GM18526 (cell line): ENCODE data around the gene ACCS.

Experiments used
- POLR2A ChIP-seq: IDR thresholded peaks from 3 replicates; pipeline ENCODE4 v1.6.1; 2011; ENCODE audit not compliant: insufficient read length; ENCODE audit errors: extremely low read depth

The ACCS gene

DNA sequence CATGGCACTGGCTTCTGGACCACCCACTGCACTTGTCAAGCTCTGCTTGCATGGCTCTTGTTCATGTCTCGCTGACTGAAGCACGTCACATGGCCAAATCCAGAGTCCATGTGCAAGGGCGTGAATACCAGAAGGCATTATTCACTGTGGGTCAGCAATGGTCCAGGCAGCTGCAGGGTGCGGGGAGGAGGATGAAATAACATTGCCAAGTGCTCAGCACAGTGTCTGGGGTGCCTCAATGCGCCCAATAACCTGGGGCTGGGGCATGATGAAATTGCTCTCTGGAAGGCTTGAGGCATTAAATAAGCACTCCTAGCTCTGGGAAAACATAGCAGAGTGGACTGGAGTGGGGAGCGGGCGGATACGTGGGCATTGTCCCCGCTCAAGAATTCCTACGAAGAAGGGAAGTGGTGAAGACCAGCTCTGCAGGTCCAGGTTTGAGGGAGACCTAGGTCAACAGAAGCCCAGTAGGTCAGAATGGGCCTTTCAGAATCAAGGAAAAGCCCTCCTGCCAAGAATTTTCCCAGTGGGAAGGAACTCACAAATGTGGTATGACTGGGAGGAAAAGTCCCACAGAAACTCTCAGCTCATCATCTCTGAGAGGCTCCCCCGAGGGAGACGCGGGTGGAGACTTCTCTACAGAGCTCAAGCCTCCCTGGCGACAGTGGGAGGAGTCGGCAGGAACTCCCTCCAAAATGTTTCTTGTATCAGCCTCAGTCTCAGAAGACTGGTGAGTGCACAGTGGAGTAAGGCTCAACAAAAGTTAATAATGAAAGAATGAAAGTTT, 33.6 kb upstream of the ACCS start:
- TF ChIP-seq POLR2A, result no peak

DNA sequence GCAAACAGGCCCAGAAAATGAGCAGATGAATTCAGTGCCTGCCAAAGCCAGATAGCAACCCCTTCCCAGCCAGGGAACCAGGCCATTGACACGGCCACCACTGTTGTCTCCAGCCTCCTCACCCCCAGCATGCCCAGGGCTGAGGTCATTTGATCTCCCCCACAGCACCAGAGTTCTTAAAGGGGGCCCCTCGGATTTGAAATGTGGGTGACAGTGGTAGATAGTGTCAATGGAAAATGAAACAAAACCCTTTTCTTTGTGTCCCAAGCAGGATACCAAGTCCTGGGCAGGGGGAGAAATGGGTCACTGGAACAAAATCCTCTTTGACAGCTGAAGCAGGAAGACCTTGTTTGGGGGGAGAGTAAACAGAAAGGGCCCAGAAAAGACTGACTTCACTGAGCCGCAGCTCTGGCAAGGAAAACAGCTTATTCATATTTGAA, 32.6 kb upstream of the ACCS start:
- no peak for TF ChIP-seq POLR2A

DNA sequence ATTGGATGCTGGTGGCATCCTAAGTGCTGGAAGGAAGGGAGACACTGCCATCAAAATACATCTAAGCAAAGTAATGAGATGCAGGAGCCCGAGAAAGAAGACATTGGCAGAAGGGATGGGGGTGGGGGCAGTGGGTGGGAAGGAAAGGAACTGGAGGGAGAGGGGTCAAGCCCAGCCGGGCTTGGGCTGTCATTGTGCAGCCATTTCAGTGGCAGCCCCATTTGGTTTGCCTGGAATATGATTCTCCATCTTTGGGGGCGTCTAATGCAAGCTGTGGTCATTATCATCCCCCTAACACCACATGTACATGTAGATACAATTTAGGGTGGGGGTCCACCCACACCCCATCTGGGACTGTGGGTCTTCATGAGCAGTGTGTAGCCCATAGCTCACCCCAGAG, 32.2 kb upstream of the ACCS start:
- no peak for TF ChIP-seq POLR2A

DNA sequence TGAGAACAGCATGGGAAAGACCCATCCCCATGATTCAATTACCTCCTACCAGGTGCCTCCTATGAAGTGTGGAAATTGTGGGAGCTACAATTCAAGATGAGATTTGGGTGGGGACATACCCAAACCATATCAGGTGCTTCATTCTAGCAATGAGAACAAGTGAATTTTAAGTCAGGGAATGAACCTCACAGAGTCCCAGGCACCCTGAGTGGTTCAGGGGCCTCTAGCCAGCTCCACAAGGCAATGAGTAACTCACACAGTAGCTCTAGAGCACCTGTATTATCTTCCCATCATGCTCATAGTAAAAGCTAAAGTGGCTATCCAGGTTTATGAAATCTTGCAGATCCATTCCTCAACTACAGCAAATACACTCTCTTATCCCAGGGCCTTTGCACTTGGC, 31.4 kb upstream of the ACCS start:
- TF ChIP-seq POLR2A, result no peak

DNA sequence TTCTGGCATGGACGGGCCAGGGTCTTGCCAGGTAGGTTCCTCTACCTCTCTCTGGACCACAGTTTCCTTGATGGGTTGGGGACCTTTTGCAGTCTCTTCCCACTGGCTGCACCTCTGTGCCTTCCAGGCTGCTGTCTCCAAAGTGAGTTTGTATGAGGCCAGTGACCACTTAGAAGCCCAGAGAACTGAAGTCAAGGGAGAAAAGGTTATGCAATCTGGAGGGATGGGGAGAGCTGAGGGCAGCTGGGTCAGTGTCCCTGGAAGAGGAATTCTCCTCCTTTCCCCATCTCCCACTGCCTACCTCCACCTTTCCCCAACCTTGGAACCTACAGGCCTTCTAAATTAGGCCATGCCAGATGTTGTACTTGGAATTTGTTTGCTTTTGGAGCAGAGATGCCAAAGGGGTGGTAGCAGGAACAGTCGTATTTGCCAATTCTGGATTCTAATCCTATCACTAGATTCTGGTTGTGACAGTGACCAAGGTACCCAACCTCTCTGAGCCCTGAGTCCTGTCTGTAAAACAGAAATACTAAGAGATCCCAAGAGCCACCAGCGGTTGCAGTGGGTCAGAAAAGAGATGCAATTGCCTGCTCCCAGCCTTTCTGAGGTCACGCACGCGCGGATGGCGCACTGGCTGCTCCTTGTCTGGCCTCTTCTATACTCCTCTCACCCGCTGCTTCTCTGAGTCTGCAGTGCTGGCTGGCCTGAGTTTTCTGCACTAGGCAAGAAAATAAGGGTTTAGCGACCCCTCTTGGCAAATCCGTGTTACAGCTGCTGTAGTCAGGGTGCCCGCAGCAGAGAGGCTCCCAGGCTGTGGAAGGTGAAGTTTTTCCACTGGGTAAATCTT, 29.0 kb upstream of the ACCS start:
- TF ChIP-seq POLR2A, result no peak

DNA sequence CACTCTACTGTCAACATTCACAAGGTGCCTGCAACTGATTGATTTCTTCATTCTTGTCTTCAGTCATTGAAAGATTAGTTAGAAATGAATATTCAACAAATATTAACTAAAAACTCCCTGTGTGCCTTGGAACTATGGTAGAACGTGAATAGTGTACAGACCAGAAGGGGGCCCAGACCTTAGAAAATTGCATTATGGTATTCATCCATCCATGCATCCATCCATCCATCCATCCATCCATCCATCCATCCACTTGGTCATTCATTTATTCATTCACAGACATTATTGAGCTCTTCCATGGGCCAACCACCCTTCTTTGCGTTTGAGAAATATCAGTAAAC, 28.4 kb upstream of the ACCS start:
- TF ChIP-seq POLR2A, result no peak

DNA sequence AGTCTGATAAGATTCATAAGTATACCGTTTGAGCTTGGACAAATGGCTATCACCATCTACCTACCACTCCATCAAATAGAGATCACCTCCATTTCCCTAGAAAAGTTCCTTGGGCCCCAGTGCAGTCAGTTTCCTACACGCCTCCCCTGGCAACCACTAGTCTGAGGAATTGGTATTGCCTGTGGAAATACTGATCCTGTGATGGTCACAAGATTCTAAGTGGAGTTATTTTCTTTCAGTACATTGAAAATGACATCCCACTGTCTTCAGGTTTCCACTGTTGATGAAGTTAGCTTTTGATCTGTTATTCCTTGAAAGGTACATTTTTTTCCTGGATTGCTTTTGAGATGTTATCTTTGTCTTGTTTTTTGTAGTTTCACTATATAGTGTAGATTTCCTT, 22.9 kb upstream of the ACCS start:
- no peak for TF ChIP-seq POLR2A

DNA sequence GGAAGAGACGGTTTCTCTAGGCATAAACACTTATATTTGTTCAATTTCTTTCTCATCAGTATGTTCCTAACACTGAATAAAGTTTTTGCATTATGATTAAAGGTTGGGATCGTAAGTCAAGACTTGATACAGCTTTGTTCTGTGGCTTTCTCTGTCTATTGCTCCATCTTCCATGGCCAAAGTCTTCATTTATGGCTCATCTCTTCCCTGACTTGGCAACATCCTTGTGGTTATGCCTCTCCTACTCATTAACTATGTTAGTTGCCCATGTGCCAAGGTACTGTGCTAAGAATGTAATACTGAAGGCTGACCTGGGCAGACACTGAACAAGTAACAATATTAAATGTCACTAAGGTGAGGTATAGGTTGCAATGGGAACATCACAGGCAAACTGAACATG, 19.9 kb upstream of the ACCS start:
- TF ChIP-seq POLR2A, result no peak

DNA sequence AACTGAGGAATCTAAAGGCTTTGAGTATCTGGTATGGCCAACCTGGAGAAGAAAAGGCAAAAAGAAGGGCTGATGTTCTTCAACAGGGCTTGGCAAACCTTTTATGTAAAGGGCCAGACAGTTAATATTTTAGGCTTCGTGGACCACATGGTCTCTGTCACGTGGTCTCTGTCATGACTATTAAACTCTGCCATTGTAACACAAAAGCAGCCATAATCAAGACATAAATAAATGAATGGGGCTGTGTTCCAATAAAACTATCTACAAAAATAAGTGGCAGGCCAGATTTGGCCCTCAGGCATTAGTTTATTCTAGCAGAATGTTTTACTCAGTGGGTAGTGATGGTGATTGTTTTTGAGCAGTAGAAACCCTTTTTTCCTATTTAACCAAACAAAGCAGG, 18.8 kb upstream of the ACCS start:
- no peak for TF ChIP-seq POLR2A

DNA sequence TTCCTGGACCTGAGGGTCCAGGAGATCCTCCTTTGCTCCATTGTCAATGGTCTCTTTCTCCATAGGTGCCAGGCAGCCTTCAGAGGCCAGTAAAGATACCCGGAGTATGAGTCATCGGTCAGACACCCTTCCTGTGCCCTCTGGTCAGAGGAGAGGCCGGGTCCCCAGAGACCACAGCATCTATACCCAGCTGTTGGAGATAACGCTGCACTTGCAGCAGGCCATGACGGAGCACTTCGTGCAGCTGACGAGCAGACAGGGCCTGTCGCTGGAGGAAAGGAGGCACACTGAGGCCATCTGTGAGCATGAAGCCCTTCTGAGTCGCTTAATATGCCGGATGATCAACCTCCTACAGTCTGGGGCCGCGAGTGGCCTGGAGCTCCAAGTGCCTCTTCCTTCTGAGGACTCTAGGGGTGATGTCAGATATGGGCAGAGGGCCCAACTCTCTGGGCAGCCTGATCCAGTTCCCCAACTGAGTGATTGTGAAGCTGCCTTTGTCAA, 18.1 kb upstream of the ACCS start, which contains the start of gene ACCSL:
Gene ACCSL (plus strand): TSS at position 51 of the 501 bp plus-strand sequence. CDS start 56 bp downstream, at position 107.
- no peak for TF ChIP-seq POLR2A

DNA sequence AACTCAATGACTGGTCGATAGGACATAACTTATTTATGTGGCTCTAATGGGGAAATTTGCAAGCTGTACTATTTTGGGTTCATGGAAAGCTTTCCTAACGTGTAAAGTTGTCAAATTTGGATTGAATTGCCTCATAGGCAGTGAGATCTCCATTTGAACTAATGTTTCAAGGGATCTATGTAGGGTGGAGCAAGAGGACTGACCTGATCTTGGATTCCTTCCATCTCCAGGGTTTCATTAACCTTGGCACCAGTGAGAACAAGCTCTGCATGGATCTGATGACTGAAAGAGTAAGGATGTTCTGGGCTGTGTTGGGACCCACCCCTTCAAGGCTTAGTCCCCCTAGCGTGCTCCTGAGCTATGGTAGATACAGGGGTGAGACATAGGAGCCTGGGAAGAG, 16.2 kb upstream of the ACCS start:
- no peak for TF ChIP-seq POLR2A

DNA sequence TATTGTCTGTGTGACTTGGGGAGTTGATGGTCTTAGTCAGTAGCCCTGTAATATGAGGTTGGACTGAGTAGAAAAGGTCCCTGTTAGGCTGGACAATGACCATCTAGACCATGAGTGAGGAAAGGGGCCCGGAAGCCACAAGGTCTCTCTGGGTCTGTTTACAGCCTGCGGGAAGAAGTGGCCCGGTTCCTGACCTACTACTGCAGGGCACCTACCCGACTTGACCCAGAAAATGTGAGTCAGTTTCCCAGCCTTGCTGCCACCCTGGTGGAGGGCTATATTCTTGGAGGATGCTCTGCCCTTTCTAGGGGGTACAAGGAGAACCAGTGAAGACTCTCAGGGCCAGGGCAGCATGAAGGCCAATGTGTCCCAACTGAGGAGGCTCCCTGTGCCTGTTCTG, 14.9 kb upstream of the ACCS start:
- no peak for TF ChIP-seq POLR2A

DNA sequence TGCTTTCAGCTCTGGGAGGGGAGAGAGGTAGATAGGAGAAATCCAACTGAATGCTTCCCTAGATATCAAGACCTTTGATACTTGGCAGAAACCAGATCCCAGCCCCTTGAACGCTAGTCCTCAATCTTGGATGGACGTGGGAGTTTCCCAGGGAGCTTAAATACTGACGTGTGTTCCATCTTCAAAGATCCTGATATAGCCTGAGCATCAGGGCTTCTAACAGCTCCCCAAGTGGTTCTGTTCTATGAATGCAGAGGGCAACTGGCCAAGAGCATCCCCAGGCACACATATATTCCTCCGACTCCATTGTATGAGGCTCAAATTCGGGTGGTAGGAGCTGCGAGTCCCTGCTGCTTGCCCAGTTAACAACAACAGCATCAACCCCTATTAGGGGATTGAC, 8.7 kb upstream of the ACCS start:
- TF ChIP-seq POLR2A, result no peak

DNA sequence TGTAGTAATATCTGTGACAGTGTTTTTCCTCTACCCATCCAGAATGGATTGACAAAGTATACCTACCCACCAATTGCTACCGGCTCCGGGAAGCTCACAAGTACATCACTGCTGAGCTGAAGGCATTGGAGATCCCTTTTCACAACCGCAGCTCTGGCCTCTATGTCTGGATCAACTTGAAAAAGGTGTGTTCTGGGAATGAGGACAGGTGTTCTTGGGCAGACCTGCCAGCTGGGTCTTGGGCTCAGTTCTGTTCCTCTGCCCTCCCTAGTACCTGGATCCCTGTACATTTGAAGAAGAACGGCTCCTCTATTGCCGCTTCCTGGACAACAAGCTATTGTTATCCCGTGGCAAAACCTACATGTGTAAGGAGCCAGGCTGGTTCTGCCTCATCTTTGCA, 7.8 kb upstream of the ACCS start:
- no peak for TF ChIP-seq POLR2A

DNA sequence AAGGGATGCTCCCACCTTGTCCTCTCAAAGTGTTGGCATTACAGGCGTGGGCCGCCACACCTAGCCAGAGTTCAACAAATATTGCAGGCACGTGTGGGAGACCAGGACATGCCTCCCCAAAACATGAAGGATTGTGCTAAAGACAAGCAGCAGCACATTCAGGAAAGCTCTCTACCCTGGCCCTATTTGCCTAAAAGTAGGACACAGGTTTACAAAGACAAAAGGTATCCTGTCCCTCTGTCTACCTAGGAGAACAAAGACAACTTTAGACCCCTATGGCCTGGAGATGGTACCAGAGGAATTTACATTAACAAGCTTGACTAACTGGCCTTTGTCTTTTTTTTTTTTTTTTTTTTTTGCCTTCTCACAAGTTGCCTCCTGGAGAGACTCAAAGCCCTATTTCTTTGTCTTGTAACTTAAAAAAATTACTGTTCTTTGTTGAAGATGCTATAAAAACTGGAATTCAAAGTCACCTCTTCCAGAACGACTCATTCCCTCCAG, 859 bp upstream of the ACCS start:
- no peak for TF ChIP-seq POLR2A

DNA sequence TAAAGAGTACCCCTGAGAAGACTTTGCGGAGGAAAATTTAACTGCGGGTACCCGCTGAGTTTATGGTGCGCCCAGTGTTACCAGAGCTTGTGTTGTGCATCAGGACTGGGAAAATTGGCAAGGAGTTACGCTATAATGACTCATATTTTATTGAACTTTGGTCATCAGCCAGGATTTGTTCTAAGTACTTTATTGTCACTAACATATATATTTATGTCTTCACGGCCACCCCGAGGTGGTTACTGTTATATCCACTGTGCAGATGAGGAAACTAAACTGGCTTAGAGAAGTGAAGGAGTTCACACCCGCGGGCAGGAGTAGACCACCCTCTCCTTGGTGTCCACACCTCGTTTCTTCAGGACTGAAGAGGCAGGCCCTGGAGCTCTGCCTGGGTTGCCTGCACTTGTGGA, 667 bp downstream of the ACCS start:
- no peak for TF ChIP-seq POLR2A
